ENCODE results near the gene TSPAN12. TPM values are rescaled to one million over a fixed set of nuclear protein-coding genes. Genes with fewer than 3 reads are reported as not detected.

The TSPAN12 gene
- total and polyA plus RNA-seq, 2 of the 4 experiments (the other 2 are of a cell fraction), result 0.36 to 0.72 TPM

GRCh38 chr7:120874016-120874415, 16.1 kb upstream of the TSPAN12 start:
- Histone ChIP-seq H4K5ac (ENCODE audit: low read depth, low read length) (no peak overlapping the region), H3K4me1 (ENCODE audit: control insufficient read depth, insufficient read depth, low read length) (no peaks in the 10 kb centered on the region), H3K9me3 (ENCODE audit: control insufficient read depth, insufficient read depth, low read length) (no peaks in the 10 kb centered on the region), H2AK5ac (ENCODE audit: low read depth, low read length) (no peak overlapping the region), H3K36me3 (ENCODE audit: control insufficient read depth, insufficient read depth, low read length) (no peaks in the 10 kb centered on the region), H3K14ac (replicated peaks; ENCODE audit: low read depth, low read length) (no peak overlapping the region), H4K8ac (ENCODE audit: low read depth in 2 of 2, low read length in 2 of 2) (no peak overlapping the region), H3K9me1 (ENCODE audit: insufficient read depth, low read length) (no peaks in the 10 kb centered on the region), H3K4ac (ENCODE audit: low read depth, low read length) (no peak overlapping the region), H4K91ac (ENCODE audit: insufficient read depth, low read depth, low read length) (no peak overlapping the region), H3K18ac (ENCODE audit: low read depth, low read length) (no peak overlapping the region), H2BK15ac (ENCODE audit: low read depth, low read length) (no peak overlapping the region), H4K20me1 (ENCODE audit: insufficient read depth, low read length) (no peaks in the 10 kb centered on the region), H3K23ac (ENCODE audit: low read depth, low read length) (no peak overlapping the region), H2BK20ac (ENCODE audit: low read depth, low read length) (no peak overlapping the region), H3K9ac (ENCODE audit: low read depth, low read length) (no peak overlapping the region), H3K56ac (ENCODE audit: extremely low read depth, insufficient read depth, low read length) (no peak overlapping the region), H2AFZ (replicated peaks; ENCODE audit: low read length, poor library complexity) (no peak overlapping the region), H3K4me2 (ENCODE audit: low read depth, low read length) (no peak overlapping the region), H3K27ac (ENCODE audit: insufficient read depth, low read length) (no peak overlapping the region), H3K4me3 (ENCODE audit: insufficient read depth, low read depth, low read length) (no peak overlapping the region), H3K79me1 (ENCODE audit: low read depth in 1 of 2, low read length in 2 of 2) (no peaks in the 10 kb centered on the region), H2BK5ac (ENCODE audit: low read depth, low read length, poor library complexity, severe bottlenecking) (no peak overlapping the region), H3K27me3 (ENCODE audit: control insufficient read depth, insufficient read depth, low read length) (peaks cover 3% of the 10 kb centered on the region), H2BK120ac (ENCODE audit: low read depth, low read length) (no peak overlapping the region), H2AK9ac (replicated peaks; ENCODE audit: low read depth, low read length, poor library complexity) (no peak overlapping the region)
- WGBS, 2 experiments (ENCODE audit: extremely low coverage in 2 of 2, insufficient read length in 1 of 2), result 60 to 91% methylated on average over 1 of the region's 1 CpG
- no peak for TF ChIP-seq BHLHE40 (IDR thresholded peaks at IDR 0.05; ENCODE audit: low read depth, low read length)
- no peak for TF ChIP-seq POLR2A (IDR thresholded peaks at IDR 0.05; ENCODE audit: low read depth, low read length)
- no peak for TF ChIP-seq FOS (IDR thresholded peaks at IDR 0.05; ENCODE audit: low read depth, low read length)
- no peak for TF ChIP-seq MXI1 (IDR thresholded peaks at IDR 0.05; ENCODE audit: borderline replicate concordance, low read depth, low read length)
- TF ChIP-seq CTCF (conservative IDR thresholded peaks at IDR 0.05; ENCODE audit: low read depth, low read length), result no peak
- TF ChIP-seq RAD21 (IDR thresholded peaks at IDR 0.05; ENCODE audit: low read length), result no peak
- TF ChIP-seq RFX5 (IDR thresholded peaks at IDR 0.05; ENCODE audit: low read depth, low read length), result no peak
- TF ChIP-seq SMC3 (IDR thresholded peaks at IDR 0.05; ENCODE audit: low read depth, low read length), result no peak
- TF ChIP-seq NFE2L2 (IDR thresholded peaks at IDR 0.05; ENCODE audit: low read depth, low read length), result no peak
- no peak for TF ChIP-seq MAZ (IDR thresholded peaks at IDR 0.05; ENCODE audit: borderline replicate concordance, low read depth, low read length)
- no peak for TF ChIP-seq MAFK (IDR thresholded peaks at IDR 0.05; ENCODE audit: low read depth, low read length)
- no peak for TF ChIP-seq ELK1 (IDR thresholded peaks at IDR 0.05; ENCODE audit: borderline replicate concordance, low read depth, low read length)
- TF ChIP-seq RCOR1 (IDR thresholded peaks at IDR 0.05; ENCODE audit: insufficient replicate concordance, low read length), result no peak
- TF ChIP-seq CEBPB (IDR thresholded peaks at IDR 0.05; ENCODE audit: low read depth, low read length), result no peak
- no peak for TF ChIP-seq CHD1 (IDR thresholded peaks at IDR 0.05; ENCODE audit: low read depth, low read length)
- TF ChIP-seq USF2 (IDR thresholded peaks at IDR 0.05; ENCODE audit: low read depth, low read length), result no peak
- DNase-seq (no peak), ATAC-seq (ENCODE audit: low read depth) (no peak)
- in situ Hi-C loops (cut with MboI; ENCODE audit: low sequenced_read_pairs) (no loop called here), intact Hi-C loops (cut with micrococcal nuclease) (no loop called here), dilution Hi-C loops (cut with HindIII; ENCODE audit: low sequenced_read_pairs, unreplicated experiment) (no loop called here)
- no TSS peak for BruUV-seq (replicated peaks)
- POLR2A ChIA-PET (ENCODE audit: unreplicated experiment), result no interaction called here
- CTCF ChIA-PET, result no interaction called here
